ENCODE results near the gene ZFYVE21. TPM values are rescaled to one million over a fixed set of nuclear protein-coding genes. Genes with fewer than 3 reads are reported as not detected.

ZFYVE21 gene
- polyA plus RNA-seq, 3 donors from 2014 or later: 11.4 to 29.0 (median 13.6) TPM

DNA sequence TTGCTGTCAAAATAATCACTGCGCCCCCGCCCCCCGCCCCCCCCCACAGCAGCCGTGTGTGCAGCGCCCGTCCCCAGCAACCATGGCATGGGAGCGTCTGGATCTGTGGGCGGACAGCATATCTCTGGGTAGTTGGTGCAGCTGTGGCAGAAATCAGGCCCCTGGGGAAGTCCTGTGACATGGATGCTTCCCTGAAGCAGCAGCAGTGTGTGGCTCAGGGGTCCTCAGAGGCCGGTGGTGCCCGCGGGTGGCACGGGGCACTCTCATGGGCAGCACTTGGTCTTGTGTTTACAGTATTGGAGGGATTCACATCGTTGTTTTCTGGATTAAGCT lies 19.6 kb upstream of the ZFYVE21 start:
- H3K27me3 Mint-ChIP-seq (ENCODE audit: low read depth in 3 of 3): peaks cover 0 to 2% (median 0%) of the 10 kb centered on the region in 3 donors
- no peak for DNase-seq
- peak overlapping the region in 1 of 6 donors; percentile 4 for H3K27ac Mint-ChIP-seq
- H3K4me1 Mint-ChIP-seq: peaks cover 2 to 14% of the 10 kb centered on the region in 2 donors
- H3K4me3 Mint-ChIP-seq: no peak overlapping the region
- no peaks in the 10 kb centered on the region for H3K9me3 Mint-ChIP-seq
- no peaks in the 10 kb centered on the region for H3K36me3 Mint-ChIP-seq

DNA sequence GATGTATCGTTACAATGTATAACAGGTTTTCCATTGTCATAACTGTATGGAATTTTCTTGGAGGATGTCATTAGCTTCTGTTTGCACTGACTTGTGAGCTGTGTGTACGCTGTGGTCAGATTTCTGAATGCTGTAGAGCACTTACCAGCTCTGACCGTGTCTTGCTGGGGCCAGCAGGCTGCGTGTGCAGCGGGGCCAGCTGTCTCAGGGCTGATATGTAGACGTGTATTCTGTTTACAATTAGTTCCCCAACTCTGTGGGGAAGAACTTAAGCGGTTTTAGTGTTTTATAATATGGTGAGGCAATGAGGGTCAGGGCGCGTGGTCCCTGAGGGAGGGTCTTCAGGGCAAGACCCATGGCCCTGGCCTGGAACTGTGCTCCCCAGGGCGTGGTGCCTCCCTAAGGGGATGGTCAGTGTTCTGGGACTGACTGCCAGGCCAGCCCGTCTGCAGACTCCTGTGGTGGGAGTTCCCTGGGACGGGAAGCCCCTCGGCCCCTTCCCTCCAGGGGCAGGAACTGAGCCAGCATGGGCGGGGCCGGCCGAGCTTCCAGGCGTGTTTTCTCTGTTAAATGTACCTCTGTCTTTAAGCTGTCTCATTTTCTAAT lies 19.0 kb upstream of the ZFYVE21 start:
- H3K4me1 Mint-ChIP-seq: peaks cover 2 to 14% of the 10 kb centered on the region in 2 donors
- peak overlapping the region in 2 of 6 donors; percentile 4 to 23 for H3K27ac Mint-ChIP-seq
- H3K4me3 Mint-ChIP-seq: no peak overlapping the region
- H3K9me3 Mint-ChIP-seq: no peaks in the 10 kb centered on the region
- no peaks in the 10 kb centered on the region for H3K36me3 Mint-ChIP-seq
- peaks cover 0 to 3% (median 0%) of the 10 kb centered on the region in 3 donors for H3K27me3 Mint-ChIP-seq (ENCODE audit: low read depth in 3 of 3)
- no peak for DNase-seq

DNA sequence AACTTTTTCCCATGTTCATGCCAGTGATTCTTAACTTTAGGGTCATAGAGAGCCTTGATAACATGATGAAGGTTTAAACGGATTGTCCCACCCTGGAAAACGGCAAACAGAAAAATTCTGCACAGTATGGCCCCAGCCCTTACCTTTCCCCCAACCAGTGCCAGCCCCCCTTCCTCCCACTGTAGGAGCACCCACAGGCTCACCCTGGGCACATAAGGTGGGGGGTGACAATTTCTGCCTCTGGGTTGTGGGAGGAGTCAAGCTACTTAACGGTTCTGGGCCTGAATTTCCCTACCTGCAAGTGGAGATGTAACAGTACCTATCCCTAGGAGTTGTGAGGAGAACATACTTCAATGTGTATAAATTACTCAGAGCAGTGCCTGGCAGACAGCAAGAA lies 18.4 kb upstream of the ZFYVE21 start:
- peaks cover 0 to 4% (median 0%) of the 10 kb centered on the region in 3 donors for H3K27me3 Mint-ChIP-seq (ENCODE audit: low read depth in 3 of 3)
- H3K36me3 Mint-ChIP-seq: no peaks in the 10 kb centered on the region
- H3K4me3 Mint-ChIP-seq: no peak overlapping the region
- no peak for DNase-seq
- H3K9me3 Mint-ChIP-seq: no peaks in the 10 kb centered on the region
- peaks cover 2 to 14% of the 10 kb centered on the region in 2 donors for H3K4me1 Mint-ChIP-seq
- H3K27ac Mint-ChIP-seq: peak overlapping the region in 2 of 6 donors; percentile 26 to 39

DNA sequence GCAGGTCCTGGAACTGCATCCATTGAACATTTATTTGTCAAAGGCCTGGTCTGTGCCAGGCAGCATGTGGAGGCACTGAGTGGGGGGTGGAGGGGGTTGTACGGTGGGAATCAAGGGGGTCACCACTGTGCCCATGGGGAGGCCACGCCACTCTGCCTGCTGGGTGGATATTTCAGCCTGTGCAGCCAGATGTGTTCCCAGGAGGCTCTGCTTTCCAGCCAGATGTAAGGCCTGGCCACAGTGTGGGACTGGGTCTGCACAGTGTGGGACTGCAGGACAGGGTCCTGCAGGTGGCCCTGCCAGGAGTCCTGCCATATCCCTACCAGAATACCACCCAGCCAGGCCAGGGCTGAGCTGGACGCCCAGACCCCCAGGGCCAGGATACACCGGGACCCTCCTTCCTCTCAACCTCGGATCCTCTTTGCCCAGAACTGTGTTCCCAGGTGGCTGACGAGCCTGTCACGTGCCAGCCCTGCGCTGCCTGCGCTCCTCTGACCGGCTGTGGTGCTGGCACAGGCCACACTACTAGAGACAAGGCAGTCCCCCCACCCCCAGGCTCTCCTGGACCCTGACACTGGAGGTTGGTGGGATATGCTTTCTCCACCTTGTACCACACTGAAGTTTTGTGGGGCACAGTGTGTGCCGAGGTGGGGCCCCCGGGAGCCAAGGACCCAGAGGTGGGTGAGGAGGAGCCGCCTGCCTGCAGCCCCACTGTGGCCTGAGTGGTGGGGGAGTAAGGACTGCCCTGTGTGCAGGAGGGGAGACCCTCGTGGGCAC lies 17.8 kb upstream of the ZFYVE21 start:
- Mint-ChIP-seq H3K27me3 (ENCODE audit: low read depth in 3 of 3) (peaks cover 0 to 4% (median 0%) of the 10 kb centered on the region in 3 donors), H3K27ac (peak overlapping the region in 1 of 6 donors; percentile 26), H3K9me3 (no peaks in the 10 kb centered on the region), H3K4me1 (peaks cover 2 to 14% of the 10 kb centered on the region in 2 donors), H3K4me3 (no peak overlapping the region), H3K36me3 (no peaks in the 10 kb centered on the region)
- DNase-seq: no peak

DNA sequence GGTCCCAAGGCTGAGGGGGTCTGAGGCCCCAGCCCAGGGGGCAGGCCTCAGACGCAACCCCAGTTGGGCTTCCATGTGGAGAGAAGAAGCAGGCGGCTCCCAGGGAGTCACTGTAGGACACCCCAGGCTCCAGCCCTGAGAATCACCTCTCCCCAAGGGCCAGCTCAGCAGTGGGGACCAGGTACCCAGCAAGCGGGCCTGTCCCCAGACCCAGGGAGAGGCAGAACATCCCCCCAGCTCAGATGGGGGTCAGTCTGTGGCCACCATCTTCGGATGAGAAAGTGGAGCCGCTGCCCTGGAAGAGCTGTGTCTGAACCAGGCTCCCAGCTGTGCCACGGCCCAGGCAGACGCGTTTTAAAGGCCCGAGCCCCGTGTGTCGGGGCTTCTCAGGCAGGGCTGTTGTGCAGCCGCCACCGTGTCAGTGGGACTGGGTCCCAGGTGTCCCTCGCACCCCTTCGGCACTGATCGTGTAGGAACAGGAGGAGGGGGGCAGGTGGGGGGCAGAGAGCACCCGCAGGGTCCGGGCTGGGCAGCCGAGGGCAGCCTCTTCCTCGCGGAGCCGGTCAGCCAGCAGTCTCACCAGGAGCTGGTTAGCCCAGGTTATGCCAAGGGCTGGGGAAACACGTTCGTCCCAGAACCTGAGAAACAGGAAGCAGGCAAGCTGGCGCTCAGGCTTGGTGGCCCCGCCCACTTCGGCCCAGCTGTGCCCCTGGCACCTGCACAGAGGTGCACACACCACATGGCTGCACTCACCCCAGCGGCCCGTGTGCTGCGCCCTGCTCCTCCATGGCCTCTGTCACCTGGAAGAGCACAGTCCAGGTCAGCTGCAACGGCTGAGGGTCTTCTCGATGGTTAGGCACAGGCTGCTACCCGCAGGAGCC lies 17.0 kb upstream of the ZFYVE21 start:
- no peak overlapping the region for H3K4me3 Mint-ChIP-seq
- no peak overlapping the region for H3K27ac Mint-ChIP-seq
- peaks cover 2 to 14% of the 10 kb centered on the region in 2 donors for H3K4me1 Mint-ChIP-seq
- H3K27me3 Mint-ChIP-seq (ENCODE audit: low read depth in 3 of 3): peaks cover under 1 to 4% (median 2%) of the 10 kb centered on the region in 3 donors
- H3K9me3 Mint-ChIP-seq: no peaks in the 10 kb centered on the region
- DNase-seq: no peak
- peaks cover 0 to 2% (median 0%) of the 10 kb centered on the region in 3 donors for H3K36me3 Mint-ChIP-seq

DNA sequence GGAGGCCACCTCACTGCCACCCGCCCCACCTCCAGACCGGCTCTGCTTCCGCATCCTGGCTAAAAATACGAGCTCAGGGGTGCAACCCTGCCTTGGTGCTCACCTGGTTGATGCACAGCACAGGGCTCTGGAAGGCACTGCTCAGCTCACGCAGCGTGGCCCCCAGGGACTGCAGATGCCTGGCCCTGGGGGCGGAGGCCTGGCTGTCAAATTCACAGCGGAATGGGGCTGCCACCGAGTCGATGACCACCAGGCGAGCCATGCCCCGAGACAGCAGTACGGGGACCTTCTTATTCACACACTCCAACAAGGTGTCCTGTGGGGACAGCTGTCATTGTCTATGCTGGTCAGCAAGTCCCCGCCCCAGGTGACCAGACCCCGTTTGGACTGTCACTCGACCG lies 16.3 kb upstream of the ZFYVE21 start:
- Mint-ChIP-seq H3K4me3 (no peak overlapping the region), H3K36me3 (peaks cover 0 to 5% (median 0%) of the 10 kb centered on the region in 3 donors), H3K27ac (no peak overlapping the region), H3K9me3 (no peaks in the 10 kb centered on the region), H3K4me1 (peaks cover 2 to 14% of the 10 kb centered on the region in 2 donors), H3K27me3 (ENCODE audit: low read depth in 3 of 3) (peaks cover 3 to 4% (median 3%) of the 10 kb centered on the region in 3 donors)
- DNase-seq: no peak

DNA sequence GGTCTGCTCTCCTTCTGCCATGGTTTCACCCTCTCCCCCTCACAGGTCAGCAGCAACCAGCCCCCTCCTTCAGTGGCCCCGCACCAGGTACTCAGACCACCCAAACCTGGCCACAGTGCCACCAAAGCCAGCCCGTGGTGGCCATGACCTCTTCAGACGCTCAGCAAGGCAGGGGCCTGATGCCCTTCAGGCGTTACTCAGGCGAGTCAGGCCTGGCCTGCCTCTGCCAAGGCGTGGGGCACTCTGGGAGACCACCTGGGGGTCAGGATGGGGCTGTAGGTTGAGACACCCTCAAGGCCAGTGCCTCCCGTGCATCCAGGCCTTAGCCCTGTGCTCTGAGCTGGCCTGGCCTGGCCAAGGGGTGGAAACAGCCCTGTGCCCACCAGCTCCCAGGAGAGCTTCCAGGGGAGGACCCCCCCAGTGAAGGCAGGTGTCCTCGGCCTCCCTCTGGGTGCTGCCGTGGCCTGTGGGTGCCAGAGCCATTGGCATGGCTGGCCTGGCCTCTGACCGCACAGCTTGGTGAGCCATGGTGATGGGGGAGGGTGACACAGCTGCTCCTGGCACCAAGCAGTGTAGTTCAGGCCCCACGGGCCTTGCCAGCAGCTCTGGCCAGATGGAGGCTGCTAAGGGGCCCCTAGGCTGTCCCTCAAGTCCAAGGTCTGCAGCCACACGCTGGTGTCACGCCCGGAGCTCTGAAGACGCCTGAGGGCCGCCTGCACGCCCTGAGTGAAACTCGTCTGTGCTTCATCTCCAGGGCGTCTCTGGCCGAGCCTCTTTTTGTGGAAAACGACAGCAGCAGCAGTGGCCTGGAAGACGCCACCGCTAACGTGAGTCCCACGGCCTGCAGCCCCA lies 15.5 kb upstream of the ZFYVE21 start:
- Mint-ChIP-seq H3K4me3 (no peak overlapping the region), H3K36me3 (peaks cover 0 to 5% (median 0%) of the 10 kb centered on the region in 3 donors), H3K27me3 (ENCODE audit: low read depth in 3 of 3) (peaks cover 3 to 4% (median 3%) of the 10 kb centered on the region in 3 donors), H3K27ac (no peak overlapping the region), H3K9me3 (no peaks in the 10 kb centered on the region), H3K4me1 (peaks cover 2 to 13% of the 10 kb centered on the region in 2 donors)
- no peak for DNase-seq

DNA sequence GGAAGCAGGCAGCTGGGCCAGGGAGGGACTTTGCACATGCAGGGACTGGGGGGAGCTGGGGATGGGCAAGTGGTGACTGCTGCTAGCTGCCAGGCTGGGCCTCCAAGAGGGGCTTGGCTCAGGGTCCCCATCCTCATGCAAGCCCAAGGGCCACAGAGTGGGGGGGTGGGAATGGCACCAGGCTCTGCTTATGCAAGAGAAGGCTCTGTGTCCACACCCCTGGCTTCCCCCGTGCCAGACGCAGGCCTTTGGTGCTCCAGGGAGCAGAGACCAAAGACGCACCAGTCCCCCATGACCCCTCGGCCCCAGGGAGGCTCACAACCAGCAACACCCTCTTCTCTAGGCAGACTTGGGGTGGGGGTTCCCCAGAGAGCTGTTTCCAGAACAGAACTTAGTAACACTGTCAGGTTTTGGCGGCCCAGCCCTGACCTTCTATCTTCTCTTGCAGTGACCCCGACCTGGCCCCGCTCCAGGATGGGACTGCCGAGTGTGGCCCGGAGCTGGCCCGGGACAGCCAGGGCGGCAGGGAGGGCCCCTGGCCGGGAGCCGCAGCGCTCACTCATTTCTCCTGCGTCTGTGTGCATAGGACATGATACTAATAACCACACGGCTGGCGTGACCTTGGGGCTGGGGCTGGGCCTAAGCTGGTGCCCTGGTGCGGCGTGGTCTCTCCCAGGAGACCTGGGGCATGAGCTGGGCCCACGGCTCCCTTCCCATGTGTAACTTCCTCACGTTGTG lies 14.7 kb upstream of the ZFYVE21 start:
- H3K36me3 Mint-ChIP-seq: peaks cover 0 to 5% (median 0%) of the 10 kb centered on the region in 3 donors
- H3K27me3 Mint-ChIP-seq (ENCODE audit: low read depth in 3 of 3): peaks cover 3 to 5% (median 3%) of the 10 kb centered on the region in 3 donors
- H3K4me1 Mint-ChIP-seq: peaks cover 0 to 7% of the 10 kb centered on the region in 2 donors
- no peaks in the 10 kb centered on the region for H3K9me3 Mint-ChIP-seq
- no peak for DNase-seq
- no peak overlapping the region for H3K27ac Mint-ChIP-seq
- no peak overlapping the region for H3K4me3 Mint-ChIP-seq

DNA sequence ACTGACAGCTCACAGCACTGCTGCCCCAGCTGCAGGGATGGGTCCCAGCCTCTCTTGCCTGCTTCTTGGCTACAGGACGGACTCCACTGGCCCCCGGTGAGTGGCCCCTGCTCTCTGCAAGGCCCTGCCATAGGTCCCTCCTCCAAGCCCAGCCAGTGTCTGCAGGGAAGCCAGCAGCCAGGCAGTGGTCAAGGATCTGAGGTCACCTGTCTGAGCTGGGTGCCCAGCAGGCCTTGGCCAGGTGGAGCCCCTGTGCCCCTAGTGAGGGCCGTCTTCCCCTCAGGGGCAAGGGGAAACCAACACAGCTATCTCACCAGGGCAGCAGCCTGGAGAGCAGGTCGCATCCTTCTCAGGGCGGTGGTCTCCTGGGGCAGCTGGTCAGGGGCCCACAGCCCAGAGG lies 13.5 kb upstream of the ZFYVE21 start:
- no peaks in the 10 kb centered on the region for H3K4me1 Mint-ChIP-seq
- peaks cover 3 to 5% (median 3%) of the 10 kb centered on the region in 3 donors for H3K27me3 Mint-ChIP-seq (ENCODE audit: low read depth in 3 of 3)
- no peak for DNase-seq
- H3K4me3 Mint-ChIP-seq: no peak overlapping the region
- H3K9me3 Mint-ChIP-seq: no peaks in the 10 kb centered on the region
- H3K36me3 Mint-ChIP-seq: peaks cover 0 to 5% (median 0%) of the 10 kb centered on the region in 3 donors
- H3K27ac Mint-ChIP-seq: peak overlapping the region in 1 of 6 donors; percentile 17

DNA sequence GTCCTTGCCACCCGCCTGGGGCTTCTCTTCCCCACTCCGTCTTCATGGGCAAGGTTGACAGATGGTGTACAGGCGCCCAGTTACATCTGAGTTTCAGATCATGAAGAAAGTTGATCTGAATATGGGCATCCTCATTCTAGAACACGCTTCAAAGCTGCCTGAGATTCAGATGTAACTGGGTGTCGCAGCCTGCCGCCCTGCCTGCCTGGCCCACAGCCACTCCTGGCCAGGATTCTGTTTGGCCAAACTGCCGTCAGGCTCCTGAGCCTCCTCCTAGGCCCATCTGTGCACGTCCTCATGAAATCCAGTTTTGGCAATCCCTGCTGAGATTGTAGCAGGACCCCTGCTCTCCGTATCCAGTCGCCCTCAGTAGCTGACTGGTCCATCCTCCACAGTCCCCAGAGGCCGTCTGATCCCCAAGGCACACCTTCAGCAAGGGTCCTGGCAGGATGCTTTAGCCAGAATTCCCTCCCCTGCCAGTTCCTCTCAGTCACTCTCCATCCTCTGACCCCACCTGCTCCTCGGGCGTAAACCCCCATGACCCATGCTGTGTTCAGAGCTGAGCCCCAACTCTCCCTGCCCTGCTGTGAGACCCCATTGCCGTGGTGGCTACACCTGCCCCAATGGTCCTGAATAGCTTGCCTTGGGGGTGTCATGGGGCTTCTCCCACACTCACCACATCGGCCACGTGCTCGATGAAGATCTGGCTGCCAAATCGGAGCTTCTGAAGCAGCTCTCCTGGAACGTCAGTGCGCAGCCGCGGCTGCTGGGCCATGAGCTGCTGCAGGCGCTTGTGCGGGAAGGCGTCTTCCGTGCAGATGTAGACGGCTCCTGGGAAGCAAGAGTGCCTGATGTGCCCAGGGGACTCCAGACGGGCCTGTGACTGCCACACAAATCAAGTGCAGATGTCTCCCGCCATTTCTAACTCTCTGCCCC lies 12.8 kb upstream of the ZFYVE21 start:
- Mint-ChIP-seq H3K36me3 (peaks cover 0 to 5% (median 0%) of the 10 kb centered on the region in 3 donors), H3K27me3 (ENCODE audit: low read depth in 3 of 3) (peaks cover 3% of the 10 kb centered on the region in 3 donors), H3K27ac (peak overlapping the region in 1 of 6 donors; percentile 73), H3K4me1 (no peaks in the 10 kb centered on the region), H3K4me3 (no peak overlapping the region), H3K9me3 (no peaks in the 10 kb centered on the region)
- DNase-seq: no peak

DNA sequence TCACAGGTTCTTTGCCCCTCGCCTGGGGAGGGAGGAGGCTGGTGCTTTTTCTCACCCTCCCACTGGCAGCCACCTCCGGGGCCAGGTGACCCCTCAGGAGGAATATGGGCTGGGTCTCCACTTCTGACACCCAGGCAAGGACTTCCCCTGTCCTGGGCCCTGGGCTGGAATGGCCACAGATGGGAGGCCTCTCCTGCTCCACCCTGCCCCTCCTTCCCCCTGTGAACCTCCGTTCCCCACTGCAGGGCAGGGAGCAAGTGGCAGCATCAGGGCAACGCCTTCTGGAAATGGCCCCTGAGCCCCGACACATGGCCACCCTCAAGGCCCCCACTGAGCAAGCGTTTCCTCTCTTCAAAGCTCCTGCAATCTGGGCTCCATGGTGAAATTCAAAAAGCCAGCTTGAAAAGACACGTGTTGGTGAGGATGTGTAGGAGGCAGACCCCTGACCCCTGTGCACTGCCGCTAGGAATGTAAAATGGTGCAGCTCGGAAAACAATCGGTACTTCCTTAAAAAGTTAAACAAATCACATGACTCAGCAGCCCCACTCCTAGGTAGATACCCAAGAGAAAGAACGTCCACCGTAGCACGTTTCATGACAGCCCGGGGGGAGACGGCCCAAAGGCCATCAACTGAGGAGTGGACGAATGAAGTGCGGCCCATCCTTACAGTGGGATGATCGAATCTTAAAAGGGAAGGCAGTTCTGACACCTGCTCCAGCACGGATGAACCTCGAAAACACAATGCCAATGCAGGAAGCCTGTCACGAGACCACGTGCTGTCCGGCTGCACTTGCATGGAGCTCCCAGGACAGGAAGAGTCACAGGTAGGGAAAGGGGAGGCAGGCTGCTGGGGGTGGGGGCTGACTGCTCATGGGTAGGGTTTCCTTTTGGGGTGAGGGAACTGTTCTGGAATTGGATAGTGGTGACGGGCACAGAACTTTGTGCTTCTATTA lies 11.9 kb upstream of the ZFYVE21 start:
- peaks cover 0 to 5% (median 0%) of the 10 kb centered on the region in 3 donors for H3K36me3 Mint-ChIP-seq
- peak overlapping the region in 2 of 6 donors; percentile 34 to 64 for H3K27ac Mint-ChIP-seq
- no peak overlapping the region for H3K4me3 Mint-ChIP-seq
- no peak for DNase-seq
- H3K27me3 Mint-ChIP-seq (ENCODE audit: low read depth in 3 of 3): peaks cover 3 to 5% (median 3%) of the 10 kb centered on the region in 3 donors
- H3K9me3 Mint-ChIP-seq: no peaks in the 10 kb centered on the region
- H3K4me1 Mint-ChIP-seq: no peaks in the 10 kb centered on the region

All from immature natural killer cell (primary cell).